ENCODE measurements around the gene NLN.

Gene NLN

DNA sequence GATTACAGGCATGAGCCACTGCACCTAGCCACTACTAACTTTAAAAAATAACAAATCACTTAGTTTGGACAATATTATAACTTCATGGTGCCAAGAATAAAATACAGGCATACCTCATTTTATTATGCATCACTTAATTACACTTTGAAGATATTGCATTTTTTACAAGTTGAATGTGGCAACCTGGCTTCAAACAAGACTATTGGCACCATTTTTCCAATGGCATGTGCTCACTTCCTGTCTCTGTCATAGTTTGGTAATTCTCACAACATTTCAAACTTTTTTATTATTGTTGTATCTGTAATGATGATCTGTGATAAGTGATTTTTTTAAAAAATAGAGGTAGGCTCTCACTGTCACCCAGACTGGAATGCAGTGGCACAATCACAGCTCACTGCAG lies 154.5 kb downstream of the NLN start:
- TF ChIP-seq, protein P1, sequence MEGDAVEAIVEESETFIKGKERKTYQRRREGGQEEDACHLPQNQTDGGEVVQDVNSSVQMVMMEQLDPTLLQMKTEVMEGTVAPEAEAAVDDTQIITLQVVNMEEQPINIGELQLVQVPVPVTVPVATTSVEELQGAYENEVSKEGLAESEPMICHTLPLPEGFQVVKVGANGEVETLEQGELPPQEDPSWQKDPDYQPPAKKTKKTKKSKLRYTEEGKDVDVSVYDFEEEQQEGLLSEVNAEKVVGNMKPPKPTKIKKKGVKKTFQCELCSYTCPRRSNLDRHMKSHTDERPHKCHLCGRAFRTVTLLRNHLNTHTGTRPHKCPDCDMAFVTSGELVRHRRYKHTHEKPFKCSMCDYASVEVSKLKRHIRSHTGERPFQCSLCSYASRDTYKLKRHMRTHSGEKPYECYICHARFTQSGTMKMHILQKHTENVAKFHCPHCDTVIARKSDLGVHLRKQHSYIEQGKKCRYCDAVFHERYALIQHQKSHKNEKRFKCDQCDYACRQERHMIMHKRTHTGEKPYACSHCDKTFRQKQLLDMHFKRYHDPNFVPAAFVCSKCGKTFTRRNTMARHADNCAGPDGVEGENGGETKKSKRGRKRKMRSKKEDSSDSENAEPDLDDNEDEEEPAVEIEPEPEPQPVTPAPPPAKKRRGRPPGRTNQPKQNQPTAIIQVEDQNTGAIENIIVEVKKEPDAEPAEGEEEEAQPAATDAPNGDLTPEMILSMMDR (conservative IDR thresholded peaks at IDR 0.05; ENCODE audit: control insufficient read depth, insufficient read depth, low read depth, low read length), result no peak
- H3K4me3 ChIP-seq (ENCODE audit: control insufficient read depth, low read depth, low read length), result no peak overlapping the region
- no peak for DNase-seq (ENCODE audit: low read depth)

DNA sequence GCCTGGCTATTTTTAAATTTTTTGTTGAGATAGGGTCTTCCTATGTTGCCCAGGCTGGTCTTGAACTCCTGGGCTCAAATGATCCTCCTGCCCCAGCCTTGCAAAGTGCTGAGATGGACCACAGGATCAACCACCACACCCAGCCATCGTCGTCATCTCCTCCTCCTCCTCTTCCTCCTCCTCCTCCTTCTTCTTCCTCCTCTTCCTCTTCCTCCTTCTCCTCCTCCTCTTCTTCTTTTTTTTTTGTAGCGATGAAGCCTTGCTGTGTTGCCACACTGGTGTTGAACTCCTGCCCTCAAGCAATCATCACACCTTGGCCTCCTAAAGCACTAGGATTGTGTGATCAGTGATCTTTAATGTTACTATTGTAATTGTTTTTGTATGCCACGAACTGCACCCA lies 155.0 kb downstream of the NLN start:
- TF ChIP-seq, protein P1 (conservative IDR thresholded peaks at IDR 0.05; ENCODE audit: control insufficient read depth, insufficient read depth, low read depth, low read length), result no peak
- no peak for DNase-seq (ENCODE audit: low read depth)
- H3K4me3 ChIP-seq (ENCODE audit: control insufficient read depth, low read depth, low read length), result no peak overlapping the region
